RCC 7860 (cell line): ENCODE measurements around the gene AP4M1.

Experiments used
- DNase-seq: peaks from one replicate; pipeline ENCODE4 v3.0.0-alpha.2; 2015; ENCODE audit warnings: low spot score
- FAIRE-seq: peaks from 2 replicates; lab custom pipeline; 2012; peaks lifted over from hg19 to GRCh38; lab: Jason Lieb, UNC

Gene AP4M1

GRCh38 chr7:100156331-100157068, 55.1 kb downstream of the AP4M1 start:
- FAIRE-seq = no peak
- DNase-seq = no peak

GRCh38 chr7:100157069-100157333, 55.6 kb downstream of the AP4M1 start:
- DNase-seq (no peak), FAIRE-seq (no peak)

- no peak for FAIRE-seq
- peak; percentile 80 for DNase-seq
Observed at GRCh38 chr7:100157334-100158228, 56.1 kb downstream of the AP4M1 start.
